ENCODE measurements around the gene GLI1. TPM values are rescaled to one million over a fixed set of nuclear protein-coding genes. Genes with fewer than 3 reads are reported as not detected.
"Not testable (repeated sequence)": the region's sequence is repeated elsewhere in the genome, so short reads cannot be mapped to it uniquely, and the experiment has no call there.

The GLI1 gene
- total RNA-seq, 2 experiments from 2014 or later: 0.31 to 0.85 TPM

DNA sequence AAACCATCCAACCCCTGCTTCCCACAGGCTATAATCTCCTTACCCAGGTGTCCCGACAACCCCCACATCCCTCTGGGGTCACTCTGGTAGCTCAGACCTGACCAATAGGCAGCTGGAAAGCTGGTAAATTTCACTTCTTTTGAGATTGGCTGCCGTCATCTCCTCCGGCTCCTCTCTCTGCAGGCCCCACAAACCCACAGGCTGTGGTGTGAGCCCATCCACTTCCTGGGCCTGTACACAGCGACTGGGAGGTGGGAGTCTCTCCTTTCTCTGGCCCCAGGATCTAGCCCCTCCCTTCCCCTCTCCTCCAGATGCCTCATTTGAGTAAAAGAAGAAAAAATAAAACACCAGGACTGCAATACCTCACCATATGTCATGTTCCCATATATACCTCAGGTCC, 24.3 kb upstream of the GLI1 start:
- Mint-ChIP-seq H3K4me3 (no peak overlapping the region), H3K9me3 (no peaks in the 10 kb centered on the region), H3K4me1 (ENCODE audit: low read depth) (peaks cover 12% of the 10 kb centered on the region), H3K36me3 (ENCODE audit: low read depth) (peaks cover 6% of the 10 kb centered on the region), H3K27me3 (no peaks in the 10 kb centered on the region), H3K27ac (peak overlapping the region; percentile 12)
- H3K4me3 ChIP-seq (ENCODE audit: low read length): no peak overlapping the region
- H3K27me3 ChIP-seq (ENCODE audit: control insufficient read depth in 1 of 2, insufficient read depth in 2 of 2, low read length in 2 of 2): no peaks in the 10 kb centered on the region
- TF ChIP-seq, protein P1, sequence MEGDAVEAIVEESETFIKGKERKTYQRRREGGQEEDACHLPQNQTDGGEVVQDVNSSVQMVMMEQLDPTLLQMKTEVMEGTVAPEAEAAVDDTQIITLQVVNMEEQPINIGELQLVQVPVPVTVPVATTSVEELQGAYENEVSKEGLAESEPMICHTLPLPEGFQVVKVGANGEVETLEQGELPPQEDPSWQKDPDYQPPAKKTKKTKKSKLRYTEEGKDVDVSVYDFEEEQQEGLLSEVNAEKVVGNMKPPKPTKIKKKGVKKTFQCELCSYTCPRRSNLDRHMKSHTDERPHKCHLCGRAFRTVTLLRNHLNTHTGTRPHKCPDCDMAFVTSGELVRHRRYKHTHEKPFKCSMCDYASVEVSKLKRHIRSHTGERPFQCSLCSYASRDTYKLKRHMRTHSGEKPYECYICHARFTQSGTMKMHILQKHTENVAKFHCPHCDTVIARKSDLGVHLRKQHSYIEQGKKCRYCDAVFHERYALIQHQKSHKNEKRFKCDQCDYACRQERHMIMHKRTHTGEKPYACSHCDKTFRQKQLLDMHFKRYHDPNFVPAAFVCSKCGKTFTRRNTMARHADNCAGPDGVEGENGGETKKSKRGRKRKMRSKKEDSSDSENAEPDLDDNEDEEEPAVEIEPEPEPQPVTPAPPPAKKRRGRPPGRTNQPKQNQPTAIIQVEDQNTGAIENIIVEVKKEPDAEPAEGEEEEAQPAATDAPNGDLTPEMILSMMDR (IDR thresholded peaks at IDR 0.05): no peak
- no peak for ATAC-seq (ENCODE audit: poor library complexity)
- CTCF ChIA-PET: no interaction called here
- POLR2A ChIA-PET: interaction anchor here (2.0 kb wide), 1 partner anchor 23 kb away, joined by 8 read pairs; the partner anchor contains the start of gene GLI1
- no peaks in the 10 kb centered on the region for H3K36me3 ChIP-seq (ENCODE audit: insufficient read depth, low read length)
- peak in 1 of 14 experiments; percentile 10 for DNase-seq
- intact Hi-C loops (cut with DNase I, micrococcal nuclease): loop anchor here in 1 of 2 experiments (2.0 kb wide), 1 partner anchor 20 kb away; the partner anchor contains the start of gene INHBE
- no peaks in the 10 kb centered on the region for H3K9me3 ChIP-seq (ENCODE audit: control insufficient read depth in 1 of 2, insufficient read depth in 1 of 2, low read length in 2 of 2)
- H3K4me1 ChIP-seq (ENCODE audit: insufficient read depth, low read length): peaks cover 9% of the 10 kb centered on the region
- H3K27ac ChIP-seq (ENCODE audit: low read depth in 1 of 2, low read length in 2 of 2): no peak overlapping the region

DNA sequence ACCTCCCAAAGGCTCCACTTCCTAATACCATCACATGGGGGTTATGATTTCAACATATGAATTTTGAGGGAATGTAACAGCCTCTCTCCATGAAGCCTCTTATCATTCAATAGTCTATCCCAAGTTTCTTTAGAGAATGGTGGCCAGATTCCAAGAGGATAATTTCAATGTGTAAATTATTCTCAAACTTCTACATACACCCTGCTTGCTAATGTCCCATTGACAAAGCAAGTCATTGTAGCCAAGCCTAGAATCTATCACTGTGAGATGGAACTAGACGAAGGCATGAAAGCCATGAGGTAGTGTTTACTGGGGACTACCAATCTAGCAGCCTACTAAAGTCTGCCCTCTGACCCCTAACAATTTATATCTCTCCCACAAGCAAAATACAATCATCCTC, 21.2 kb upstream of the GLI1 start:
- H3K27me3 Mint-ChIP-seq: no peaks in the 10 kb centered on the region
- peaks cover 0 to 12% of the 10 kb centered on the region in 2 experiments for H3K9me3 ChIP-seq (ENCODE audit: control insufficient read depth in 1 of 2, insufficient read depth in 1 of 2, low read length in 2 of 2)
- intact Hi-C loops (cut with DNase I, micrococcal nuclease): no loop called here
- no peak overlapping the region for H3K27ac ChIP-seq (ENCODE audit: low read depth in 1 of 2, low read length in 2 of 2)
- ChIA-PET POLR2A (no interaction called here), CTCF (no interaction called here)
- H3K36me3 Mint-ChIP-seq (ENCODE audit: low read depth): no peaks in the 10 kb centered on the region
- no peak overlapping the region for H3K4me3 ChIP-seq (ENCODE audit: low read length)
- H3K4me1 ChIP-seq (ENCODE audit: insufficient read depth, low read length): peaks cover 9% of the 10 kb centered on the region
- H3K4me3 Mint-ChIP-seq: no peak overlapping the region
- no peaks in the 10 kb centered on the region for H3K27me3 ChIP-seq (ENCODE audit: control insufficient read depth in 1 of 2, insufficient read depth in 2 of 2, low read length in 2 of 2)
- DNase-seq: no peak
- no peaks in the 10 kb centered on the region for H3K36me3 ChIP-seq (ENCODE audit: insufficient read depth, low read length)
- no peaks in the 10 kb centered on the region for H3K4me1 Mint-ChIP-seq (ENCODE audit: low read depth)
- TF ChIP-seq, protein P1 (IDR thresholded peaks at IDR 0.05): no peak
- no peak for ATAC-seq (ENCODE audit: poor library complexity)
- H3K9me3 Mint-ChIP-seq: no peaks in the 10 kb centered on the region
- H3K27ac Mint-ChIP-seq: no peak overlapping the region

DNA sequence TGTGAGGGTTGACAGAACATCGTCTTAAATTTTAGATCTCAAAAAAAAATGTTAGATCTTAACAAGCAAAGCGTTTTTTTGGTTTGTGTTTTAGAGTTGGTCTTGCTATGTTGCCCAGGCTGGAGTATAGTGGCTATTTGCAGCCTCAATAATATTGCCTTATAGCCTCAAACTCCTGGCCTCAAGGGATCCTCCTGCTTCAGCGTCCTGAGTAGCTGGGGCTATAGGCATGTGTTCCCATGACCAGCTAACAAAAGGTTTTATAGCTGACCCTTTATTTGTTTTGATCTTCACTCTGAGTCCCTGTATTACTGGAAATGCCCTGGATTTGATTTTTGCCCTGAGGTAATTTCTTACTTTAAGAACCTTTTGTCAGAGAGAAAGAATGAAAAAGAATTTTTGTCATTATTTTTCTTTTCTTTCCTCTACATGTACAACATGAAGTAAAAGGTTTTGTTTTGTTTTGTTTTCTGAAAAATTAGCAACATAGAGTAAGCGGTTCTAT, 19.8 kb upstream of the GLI1 start:
- H3K27ac ChIP-seq (ENCODE audit: low read depth in 1 of 2, low read length in 2 of 2): no peak overlapping the region
- no peaks in the 10 kb centered on the region for H3K4me1 Mint-ChIP-seq (ENCODE audit: low read depth)
- peaks cover 7% of the 10 kb centered on the region for H3K4me1 ChIP-seq (ENCODE audit: insufficient read depth, low read length)
- H3K36me3 ChIP-seq (ENCODE audit: insufficient read depth, low read length): no peaks in the 10 kb centered on the region
- H3K36me3 Mint-ChIP-seq (ENCODE audit: low read depth): no peaks in the 10 kb centered on the region
- no peak overlapping the region for H3K4me3 ChIP-seq (ENCODE audit: low read length)
- no peaks in the 10 kb centered on the region for H3K9me3 Mint-ChIP-seq
- TF ChIP-seq, protein P1 (IDR thresholded peaks at IDR 0.05): no peak
- ChIA-PET CTCF (no interaction called here), POLR2A (no interaction called here)
- intact Hi-C loops (cut with DNase I, micrococcal nuclease): no loop called here
- DNase-seq: no peak
- H3K27ac Mint-ChIP-seq: no peak overlapping the region
- H3K4me3 Mint-ChIP-seq: no peak overlapping the region
- H3K27me3 Mint-ChIP-seq: no peaks in the 10 kb centered on the region
- ATAC-seq (ENCODE audit: poor library complexity): no peak
- H3K9me3 ChIP-seq (ENCODE audit: control insufficient read depth in 1 of 2, insufficient read depth in 1 of 2, low read length in 2 of 2): peaks cover 0 to 12% of the 10 kb centered on the region in 2 experiments
- no peaks in the 10 kb centered on the region for H3K27me3 ChIP-seq (ENCODE audit: control insufficient read depth in 1 of 2, insufficient read depth in 2 of 2, low read length in 2 of 2)

DNA sequence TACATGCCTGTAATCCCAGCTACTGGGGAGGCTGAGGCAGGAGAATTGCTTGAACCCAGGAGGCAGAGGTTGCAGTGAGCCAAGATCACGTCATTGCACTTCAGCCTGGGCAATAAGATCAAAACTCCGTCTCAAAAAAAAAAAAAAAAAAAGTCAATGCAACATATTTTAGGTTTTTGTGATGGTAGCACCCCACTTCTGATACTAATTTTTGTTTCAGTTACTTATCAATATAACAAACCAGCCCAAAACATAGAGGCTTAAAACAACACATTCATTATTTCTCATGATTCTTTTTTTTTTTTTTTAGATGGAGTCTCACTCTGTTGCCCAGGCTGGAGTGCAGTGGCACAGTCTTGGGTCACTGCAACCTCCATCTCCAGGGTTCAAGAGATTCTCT, 18.2 kb upstream of the GLI1 start:
- H3K9me3 ChIP-seq (ENCODE audit: control insufficient read depth in 1 of 2, insufficient read depth in 1 of 2, low read length in 2 of 2): peaks cover 0 to 12% of the 10 kb centered on the region in 2 experiments
- H3K27me3 Mint-ChIP-seq; H3K4me3 ChIP-seq (ENCODE audit: low read length); DNase-seq; intact Hi-C loops (cut with DNase I, micrococcal nuclease); H3K27ac Mint-ChIP-seq; POLR2A ChIA-PET; H3K4me1 ChIP-seq (ENCODE audit: insufficient read depth, low read length); H3K9me3 Mint-ChIP-seq; H3K36me3 ChIP-seq (ENCODE audit: insufficient read depth, low read length); H3K4me3 Mint-ChIP-seq; H3K27ac ChIP-seq (ENCODE audit: low read depth in 1 of 2, low read length in 2 of 2); H3K4me1 Mint-ChIP-seq (ENCODE audit: low read depth); ATAC-seq (ENCODE audit: poor library complexity); H3K27me3 ChIP-seq (ENCODE audit: control insufficient read depth in 1 of 2, insufficient read depth in 2 of 2, low read length in 2 of 2); H3K36me3 Mint-ChIP-seq (ENCODE audit: low read depth): not testable (repeated sequence)
- CTCF ChIA-PET: interaction anchor here (0.7 kb wide), 1 partner anchor 30 kb away, joined by 3 read pairs; no protein-coding TSS in a partner anchor

Data from CD4-positive, alpha-beta T cell (primary cell).